GM23248 (cell line): ENCODE data around the gene MAML2. TPM values are rescaled to one million over a fixed set of nuclear protein-coding genes. Genes with fewer than 3 reads are reported as not detected.

ENCODE experiments used
- DNase-seq: peaks from one replicate; pipeline ENCODE4 v3.0.0-alpha.2; 2015
- H2AFZ ChIP-seq: fragments of 200-600 bp; sonication (generic); 2 replicates; pipeline ENCODE4 v1.6.1; 2016; ENCODE audit warnings: antibody characterized with exemption
- H3F3A ChIP-seq: fragments of 200-600 bp; sonication (generic); 2 replicates; pipeline ENCODE4 v1.6.1; 2016; ENCODE audit warnings: mild to moderate bottlenecking, antibody characterized with exemption, mixed run types; ENCODE audit not compliant: insufficient read depth
- H3K27ac ChIP-seq: fragments of 200-600 bp; sonication (generic); 2 replicates; pipeline ENCODE4 v1.5.1; 2016; ENCODE audit warnings: mild to moderate bottlenecking
- H3K27me3 ChIP-seq: fragments of 200-600 bp; sonication (generic); replicated peaks from 2 replicates; pipeline ENCODE4 v1.6.1; 2016; ENCODE audit warnings: mild to moderate bottlenecking; ENCODE audit not compliant: insufficient read depth
- H3K36me3 ChIP-seq: fragments of 200-600 bp; sonication (generic); 2 replicates; pipeline ENCODE4 v1.6.1; 2016; ENCODE audit warnings: low read depth, mild to moderate bottlenecking
- H3K4me1 ChIP-seq: fragments of 200-600 bp; sonication (generic); 2 replicates; pipeline ENCODE4 v1.6.1; 2016; ENCODE audit warnings: mild to moderate bottlenecking; ENCODE audit not compliant: insufficient read depth
- H3K4me2 ChIP-seq: fragments of 200-600 bp; sonication (generic); one replicate; pipeline ENCODE4 v1.6.1; 2016; ENCODE audit warnings: mild to moderate bottlenecking; ENCODE audit not compliant: unreplicated experiment
- H3K4me3 ChIP-seq: fragments of 200-600 bp; sonication (generic); 2 replicates; pipeline ENCODE4 v1.5.1; 2016; ENCODE audit warnings: mild to moderate bottlenecking
- H3K79me2 ChIP-seq: fragments of 200-600 bp; sonication (generic); 2 replicates; pipeline ENCODE4 v1.6.1; 2016; ENCODE audit warnings: mild to moderate bottlenecking; ENCODE audit not compliant: insufficient read depth
- H3K9ac ChIP-seq: fragments of 200-600 bp; sonication (generic); 2 replicates; pipeline ENCODE4 v1.6.1; 2016; ENCODE audit warnings: mild to moderate bottlenecking
- H3K9me2 ChIP-seq: fragments of 200-600 bp; sonication (generic); 2 replicates; pipeline ENCODE4 v1.6.1; 2016; ENCODE audit warnings: mixed run types, mild to moderate bottlenecking, moderate library complexity; ENCODE audit not compliant: insufficient read depth
- H3K9me3 ChIP-seq: fragments of 200-600 bp; sonication (generic); one replicate; pipeline ENCODE4 v1.6.1; 2017; ENCODE audit warnings: low read depth
- H4K20me1 ChIP-seq: fragments of 200-600 bp; sonication (generic); 2 replicates; pipeline ENCODE4 v1.6.0; 2016; ENCODE audit not compliant: insufficient read depth
- EZH2 ChIP-seq: fragments of 200-600 bp; sonication (generic); IDR thresholded peaks from 2 replicates; pipeline ENCODE4 v1.6.1; 2018; ENCODE audit warnings: antibody characterized with exemption, mild to moderate bottlenecking; ENCODE audit not compliant: insufficient read depth, poor library complexity, severe bottlenecking
- EZH2phosphoT487 ChIP-seq: fragments of 200-600 bp; sonication (generic); IDR thresholded peaks from 2 replicates; pipeline ENCODE4 v1.6.1; 2018; ENCODE audit warnings: antibody characterized with exemption, moderate library complexity, mild to moderate bottlenecking, low read depth; ENCODE audit not compliant: insufficient read depth
- WGBS, 2 experiments: methylation state at CpG; one replicate each; pipeline ENCODE4 v1.1.6; 2015 to 2017; ENCODE audit warnings: low lambda C conversion rate in 2 of 2, low coverage in 1 of 2; ENCODE audit errors: missing lambda C conversion rate in 2 of 2; 5-methylcytosine and 5-hydroxymethylcytosine counted together
- in situ Hi-C: fragments of 300-500 bp; cut with MboI; formaldehyde crosslinking; loops from 2 replicates; pipeline ENCODE4 v1.15.0; 2020
- polyA plus RNA-seq: library from polyadenylated mRNA; unstranded; fragments of >200 nt; fragmentation: Nextera tagmentation; extraction: Ambion mirVana; gene quantifications from 2 replicates; pipeline ENCODE4 v1.2.1, GENCODE V29; 2016
- total RNA-seq: library from RNA; depleted of rRNA; stranded (reverse); fragments of >200 nt; shearing (Covaris generic); gene quantifications from 2 replicates; pipeline ENCODE4 v1.2.3, GENCODE V29; 2014

Gene MAML2
- total and polyA plus RNA-seq, 2 experiments from 2014 or later, result 7.4 to 23.7 TPM

DNA sequence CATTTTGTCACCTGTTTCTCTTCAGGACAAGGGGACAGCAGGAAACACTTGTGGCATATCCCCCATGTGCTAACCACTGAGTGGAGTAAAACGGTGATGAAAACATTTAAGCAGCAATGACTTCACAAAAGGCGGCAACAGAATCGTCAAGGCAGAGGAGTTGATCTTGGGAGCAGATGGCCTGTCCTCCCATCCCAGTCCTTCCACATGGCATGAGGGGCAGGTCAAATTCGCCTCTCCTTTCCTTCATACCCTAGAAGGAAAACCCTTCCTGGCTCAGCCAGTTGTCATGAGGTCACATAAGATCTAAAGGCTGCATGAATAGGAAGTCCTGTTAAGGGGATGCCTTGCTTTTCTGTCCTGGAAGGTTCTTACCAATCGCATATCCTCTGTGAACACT, 169.1 kb downstream of the MAML2 start:
- in situ Hi-C loops, result no loop called here
- Histone ChIP-seq H3K9ac (no peak overlapping the region), H2AFZ (no peak overlapping the region), H4K20me1 (no peaks in the 10 kb centered on the region), H3K27ac (no peak overlapping the region), H3K36me3 (no peaks in the 10 kb centered on the region), H3K9me3 (no peaks in the 10 kb centered on the region), H3K4me3 (no peak overlapping the region), H3K27me3 (no peaks in the 10 kb centered on the region), H3K9me2 (no peaks in the 10 kb centered on the region), H3K79me2 (peaks cover 98% of the 10 kb centered on the region), H3K4me2 (no peak overlapping the region), H3K4me1 (peaks cover 12% of the 10 kb centered on the region), H3F3A (peaks cover 13% of the 10 kb centered on the region)
- WGBS, 2 experiments, result 88 to 89% methylated on average over 5 of the region's 5 CpGs
- DNase-seq, result no peak
- no peak for TF ChIP-seq EZH2
- no peak for TF ChIP-seq EZH2phosphoT487

DNA sequence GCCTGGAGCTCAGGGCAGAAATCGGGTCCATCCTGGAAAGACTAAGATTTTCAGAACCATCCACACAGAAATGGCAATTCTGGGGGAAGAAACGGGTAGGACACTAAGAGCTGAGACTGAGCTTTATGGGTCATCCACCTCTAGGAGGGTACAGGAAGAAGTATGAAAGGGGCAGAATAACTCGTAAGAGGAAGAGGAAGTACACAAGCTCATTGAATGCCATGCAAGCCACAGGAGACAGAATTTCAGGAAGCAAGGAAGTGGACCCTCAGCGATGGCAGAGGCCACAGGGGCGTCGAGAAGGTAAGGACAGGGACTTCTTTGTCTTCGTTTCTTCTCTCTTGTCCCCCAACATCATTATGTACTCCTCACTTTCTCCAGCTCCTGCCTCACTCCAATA, 169.6 kb downstream of the MAML2 start:
- Histone ChIP-seq H3K9ac (no peak overlapping the region), H3K27ac (no peak overlapping the region), H3K9me2 (no peaks in the 10 kb centered on the region), H3K36me3 (no peaks in the 10 kb centered on the region), H3K27me3 (no peaks in the 10 kb centered on the region), H3K9me3 (no peaks in the 10 kb centered on the region), H3F3A (peaks cover 16% of the 10 kb centered on the region), H2AFZ (no peak overlapping the region), H3K4me1 (peaks cover 15% of the 10 kb centered on the region), H4K20me1 (no peaks in the 10 kb centered on the region), H3K4me2 (no peak overlapping the region), H3K4me3 (no peak overlapping the region), H3K79me2 (peaks cover 95% of the 10 kb centered on the region)
- TF ChIP-seq EZH2 (no peak), EZH2phosphoT487 (no peak)
- in situ Hi-C loops, result no loop called here
- 93 to 94% methylated on average over 7 of the region's 7 CpGs for WGBS, 2 experiments
- DNase-seq, result no peak

DNA sequence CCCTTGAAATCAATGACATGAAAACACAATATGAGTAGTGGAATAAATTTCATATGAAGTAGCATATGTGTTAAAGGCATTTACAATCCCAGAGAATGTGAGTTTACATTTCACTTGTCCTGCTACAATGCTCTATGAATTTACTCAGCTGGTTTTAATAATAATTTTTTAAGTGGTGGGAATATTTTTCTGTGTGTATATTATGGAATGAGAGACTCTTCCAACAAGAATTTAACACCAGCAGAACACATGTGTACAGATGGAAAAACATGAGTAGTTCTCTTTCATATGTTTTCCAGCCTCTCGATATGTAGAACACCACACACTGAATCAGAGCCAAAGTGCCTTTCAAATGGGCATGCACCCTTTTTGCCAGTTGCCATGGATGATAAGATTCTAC, 170.4 kb downstream of the MAML2 start:
- 55 to 56% methylated on average over 1 of the region's 1 CpG for WGBS, 2 experiments
- no peak overlapping the region for H3K27ac ChIP-seq
- TF ChIP-seq EZH2, result no peak
- no peak for TF ChIP-seq EZH2phosphoT487

DNA sequence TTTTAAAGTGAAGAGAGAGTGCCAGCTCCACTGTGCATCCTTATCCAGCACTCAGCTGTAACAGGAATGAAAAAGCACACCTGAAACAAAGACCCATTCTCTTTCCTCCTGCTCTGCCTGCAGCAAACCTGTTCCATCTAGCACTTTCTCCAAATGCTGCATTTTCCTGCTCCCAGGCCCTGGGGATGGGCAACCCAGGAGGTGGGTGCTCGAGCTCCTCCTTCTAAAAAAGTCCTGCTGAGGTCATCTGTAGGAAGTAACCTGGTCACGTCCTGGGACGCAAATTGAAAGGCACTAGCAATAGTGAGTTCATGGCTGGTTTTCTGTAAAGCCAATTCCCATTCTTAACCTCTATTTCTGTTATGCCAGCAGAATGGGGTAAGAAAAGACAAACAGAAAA, 173.7 kb downstream of the MAML2 start:
- Histone ChIP-seq H3K4me2 (peak overlapping the region; percentile 76), H3K79me2 (peaks cover 97% of the 10 kb centered on the region), H3K9me3 (no peaks in the 10 kb centered on the region), H3K9me2 (no peaks in the 10 kb centered on the region), H3K27ac (peak overlapping the region; percentile 70), H3K4me3 (peak overlapping the region; percentile 23), H3K36me3 (no peaks in the 10 kb centered on the region), H3F3A (peaks cover 40% of the 10 kb centered on the region), H3K4me1 (peaks cover 46% of the 10 kb centered on the region), H3K9ac (peak overlapping the region; percentile 40; the same call in 1 of the 2 replicates), H2AFZ (no peak overlapping the region), H4K20me1 (no peaks in the 10 kb centered on the region), H3K27me3 (no peaks in the 10 kb centered on the region)
- peak; percentile 38 for DNase-seq
- WGBS, 2 experiments, result 34 to 42% methylated on average over 3 of the region's 3 CpGs
- TF ChIP-seq EZH2phosphoT487 (no peak), EZH2 (no peak)
- in situ Hi-C loops, result no loop called here

More for the DNA sequence above, 170.4 kb downstream of the MAML2 start:
- peaks cover 23% of the 10 kb centered on the region for H3K4me1 ChIP-seq
- no peaks in the 10 kb centered on the region for H3K9me2 ChIP-seq
- H2AFZ ChIP-seq, result no peak overlapping the region
- H3K79me2 ChIP-seq, result peaks cover 97% of the 10 kb centered on the region
- DNase-seq, result no peak
- no peak overlapping the region for H3K4me3 ChIP-seq
- no peak overlapping the region for H3K4me2 ChIP-seq
- no peaks in the 10 kb centered on the region for H3K36me3 ChIP-seq
- peaks cover 24% of the 10 kb centered on the region for H3F3A ChIP-seq
- H4K20me1 ChIP-seq, result no peaks in the 10 kb centered on the region
- no peaks in the 10 kb centered on the region for H3K9me3 ChIP-seq
- no peaks in the 10 kb centered on the region for H3K27me3 ChIP-seq
- in situ Hi-C loops, result no loop called here
- no peak overlapping the region for H3K9ac ChIP-seq

DNA sequence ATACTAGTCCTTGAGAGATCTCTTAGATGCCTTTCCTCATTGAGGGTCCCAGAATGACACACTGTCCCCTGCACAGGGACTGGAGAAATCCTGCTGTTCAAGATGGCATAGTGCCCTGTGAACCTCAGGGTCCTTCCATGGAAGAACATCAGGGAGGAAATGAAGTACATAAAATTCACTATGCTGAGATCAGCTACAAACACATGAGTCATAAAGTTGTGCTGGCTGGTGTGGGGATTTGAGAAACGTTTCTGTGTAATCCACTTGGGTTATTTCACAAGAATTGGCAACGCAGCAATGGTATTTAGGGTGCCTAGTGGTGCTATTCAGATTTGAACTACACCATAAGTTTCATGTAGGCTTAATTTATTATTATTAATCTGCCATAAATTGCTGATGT, 174.4 kb downstream of the MAML2 start:
- peaks cover 52% of the 10 kb centered on the region for H3K4me1 ChIP-seq
- in situ Hi-C loops, result no loop called here

More for the DNA sequence above, 174.4 kb downstream of the MAML2 start:
- Histone ChIP-seq H3K27me3 (no peaks in the 10 kb centered on the region), H3F3A (peaks cover 46% of the 10 kb centered on the region), H2AFZ (no peak overlapping the region), H3K4me3 (peak overlapping the region; percentile 23; the same call in 1 of the 2 replicates), H3K27ac (peak overlapping the region; percentile 70), H3K4me2 (peak overlapping the region; percentile 76), H3K9me2 (no peaks in the 10 kb centered on the region), H3K9ac (peak overlapping the region; percentile 40; the same call in 1 of the 2 replicates), H3K36me3 (no peaks in the 10 kb centered on the region), H3K79me2 (peaks cover 97% of the 10 kb centered on the region), H3K9me3 (no peaks in the 10 kb centered on the region), H4K20me1 (no peaks in the 10 kb centered on the region)
- TF ChIP-seq EZH2, result no peak
- no peak for TF ChIP-seq EZH2phosphoT487
- 0 to 2% methylated on average over 2 of the region's 2 CpGs for WGBS, 2 experiments
- DNase-seq, result peak; percentile 95
